Hindlimb muscle (tissue), 1 donor: ENCODE results near the gene LARP4B. TPM values are rescaled to one million over a fixed set of nuclear protein-coding genes. Genes with fewer than 3 reads are reported as not detected.

Source experiments
- DNase-seq: peaks from one replicate; pipeline ENCODE4 v3.0.0-alpha.2; 2013
- polyA plus RNA-seq: library from polyadenylated mRNA; unstranded; fragments of 120-200 nt; gene quantifications from one replicate; pipeline ENCODE4 v1.2.1, GENCODE V29; 2013; ENCODE audit not compliant: insufficient read length

LARP4B gene
- polyA plus RNA-seq, 1 donor: 91.2 TPM

DNA sequence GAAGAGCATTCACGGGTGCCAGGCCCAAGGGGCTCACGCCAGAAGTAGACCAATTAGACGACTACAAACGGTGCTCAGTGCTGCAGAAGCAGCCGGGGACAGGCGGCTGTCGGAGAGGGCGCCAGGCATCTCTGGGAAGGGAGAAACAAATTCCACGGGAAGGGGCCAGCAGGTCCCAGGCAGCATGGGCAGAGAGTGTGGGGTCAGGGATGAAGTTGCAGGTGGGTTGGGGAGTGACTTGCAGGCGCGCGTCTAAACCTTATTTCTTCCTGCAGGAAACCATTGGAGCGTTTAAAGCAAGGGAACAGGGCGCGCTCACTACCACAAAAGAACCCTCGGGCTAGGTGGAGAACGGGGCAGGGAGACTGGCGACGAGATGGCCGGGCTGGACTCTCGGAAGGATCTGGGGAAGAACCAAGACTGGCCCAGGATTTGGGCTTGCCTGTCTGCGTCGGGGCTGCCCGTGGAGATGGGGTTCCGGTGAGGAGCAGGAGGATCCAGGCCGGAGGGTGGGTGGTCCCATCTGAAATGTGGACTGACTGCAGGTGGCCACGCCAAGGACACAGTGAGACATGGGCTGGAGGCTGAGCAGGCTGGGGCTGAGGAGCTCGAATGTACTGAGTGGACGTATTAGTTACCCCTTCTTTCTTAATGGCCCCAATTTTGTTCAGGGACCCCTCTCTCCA lies 125.7 kb downstream of the LARP4B start:
- DNase-seq: no peak

DNA sequence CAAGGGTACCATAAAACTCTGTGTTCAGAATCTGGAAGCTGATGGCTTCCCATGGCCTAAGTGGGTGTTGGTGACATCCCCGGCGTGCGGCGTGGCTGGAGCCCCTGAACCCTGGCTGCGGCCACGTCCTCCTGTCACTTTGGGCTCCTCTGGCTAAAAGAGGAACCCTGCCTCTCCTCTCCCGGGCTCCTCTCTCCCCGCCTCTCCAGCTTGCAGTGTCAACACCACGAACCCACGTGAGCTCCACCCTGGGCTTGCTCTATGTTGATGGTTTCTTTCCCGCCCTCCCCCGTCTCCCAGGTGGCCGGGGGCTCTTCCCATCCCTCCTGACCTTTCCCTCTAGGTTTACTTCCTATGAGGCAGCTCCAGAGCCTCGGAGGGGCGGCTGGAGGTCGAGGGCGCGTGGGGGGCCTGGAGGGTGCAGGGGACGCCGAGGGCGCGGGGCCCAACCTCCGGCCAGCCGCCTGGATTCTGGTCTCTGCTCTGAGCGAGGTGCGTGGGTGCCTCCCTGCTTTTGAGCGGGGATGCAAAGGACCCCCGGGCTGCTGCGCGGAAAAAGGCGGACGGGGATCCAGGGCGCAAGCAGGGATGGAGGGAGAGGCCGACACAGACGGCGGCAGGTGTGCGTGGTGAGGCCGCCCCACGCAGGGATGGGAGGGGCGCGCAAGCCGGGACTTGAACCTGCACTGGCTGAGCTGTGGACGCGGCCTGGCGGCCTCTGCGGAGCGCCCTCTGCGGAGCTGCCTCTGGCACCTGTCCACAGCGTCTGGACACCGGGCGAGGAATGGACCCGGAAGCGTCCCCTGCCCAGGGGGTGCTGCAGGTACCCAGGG lies 126.5 kb downstream of the LARP4B start:
- no peak for DNase-seq

DNA sequence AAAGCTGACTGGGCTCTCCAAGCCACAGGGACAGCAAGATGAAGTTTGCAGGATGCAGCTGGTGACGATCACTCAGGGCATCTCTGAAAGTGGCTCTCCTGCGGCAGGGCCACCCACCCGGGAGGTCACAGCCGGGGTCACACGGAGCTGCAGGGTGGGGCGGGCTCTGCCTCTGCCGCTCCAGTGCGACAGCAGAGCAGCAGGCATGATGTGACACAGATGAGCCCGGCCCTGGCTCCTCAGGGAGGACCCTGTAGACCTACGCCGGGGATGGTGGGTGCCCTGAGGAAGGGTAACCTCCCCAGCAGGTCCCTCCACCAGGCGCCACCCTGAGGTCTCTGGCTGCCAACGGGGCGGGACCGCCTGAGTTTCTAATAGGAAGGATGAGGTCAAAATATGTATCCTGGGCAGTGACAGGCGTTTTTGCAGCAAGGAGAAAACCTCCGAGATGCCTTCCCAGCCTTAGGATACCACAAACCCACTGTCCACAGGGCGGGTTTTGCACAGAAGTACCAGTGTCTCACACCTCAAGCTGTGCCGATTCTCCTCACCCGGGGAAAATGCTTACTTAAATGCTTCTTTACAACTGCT lies 127.2 kb downstream of the LARP4B start:
- no peak for DNase-seq

GRCh38 chr10:803041-803741 lies 128.3 kb downstream of the LARP4B start:
- no peak for DNase-seq

GRCh38 chr10:802506-802905 lies 129.0 kb downstream of the LARP4B start:
- DNase-seq: no peak

DNA sequence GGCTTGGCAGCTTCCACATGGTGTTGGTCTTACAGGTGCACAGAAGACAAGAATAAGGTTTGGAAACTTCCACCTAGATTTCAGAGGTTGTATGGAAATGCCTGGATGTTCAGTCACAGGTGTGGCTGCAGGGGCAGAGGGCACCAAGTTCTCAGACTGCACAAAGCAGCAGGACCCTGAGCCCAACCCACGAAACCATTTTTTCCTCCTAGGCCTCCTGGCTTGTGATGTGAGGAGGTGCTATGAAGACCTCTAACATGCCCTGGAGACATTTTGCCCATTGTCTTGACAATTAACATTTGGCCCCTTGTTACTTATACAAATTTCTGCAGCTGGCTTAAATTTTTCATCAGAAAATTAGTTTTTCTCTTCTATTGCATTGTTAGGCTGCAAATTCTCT lies 134.3 kb downstream of the LARP4B start:
- DNase-seq: no peak

- no peak for DNase-seq
Observed at GRCh38 chr10:796233-796632, 135.3 kb downstream of the LARP4B start.

DNA sequence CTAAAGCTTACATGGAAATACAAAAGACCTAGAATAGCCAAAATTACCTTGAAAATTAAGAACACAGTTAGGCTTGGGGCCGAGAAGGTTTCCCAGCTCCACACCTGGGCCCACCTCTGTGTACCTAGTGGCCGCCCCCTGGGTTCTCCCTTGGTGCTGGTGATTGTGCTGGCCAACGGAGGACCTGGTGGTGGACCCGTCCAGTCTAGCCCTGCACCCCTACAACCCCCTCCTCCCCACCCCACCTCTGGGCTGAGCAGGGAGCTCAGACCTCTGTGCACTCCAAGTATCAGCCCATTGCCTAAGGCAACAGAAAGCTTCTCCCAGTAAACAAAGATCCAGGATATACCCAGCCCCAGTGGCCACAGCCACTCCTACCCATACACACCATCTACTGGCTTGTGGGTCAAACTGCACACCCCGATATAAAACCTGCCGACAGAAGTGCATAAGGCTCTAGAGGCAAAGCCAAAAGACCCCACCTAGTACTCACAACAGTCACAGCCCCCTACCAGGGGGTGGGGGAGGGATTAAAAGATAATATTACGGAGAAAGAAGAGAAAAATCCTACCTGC lies 137.0 kb downstream of the LARP4B start:
- no peak for DNase-seq

DNA sequence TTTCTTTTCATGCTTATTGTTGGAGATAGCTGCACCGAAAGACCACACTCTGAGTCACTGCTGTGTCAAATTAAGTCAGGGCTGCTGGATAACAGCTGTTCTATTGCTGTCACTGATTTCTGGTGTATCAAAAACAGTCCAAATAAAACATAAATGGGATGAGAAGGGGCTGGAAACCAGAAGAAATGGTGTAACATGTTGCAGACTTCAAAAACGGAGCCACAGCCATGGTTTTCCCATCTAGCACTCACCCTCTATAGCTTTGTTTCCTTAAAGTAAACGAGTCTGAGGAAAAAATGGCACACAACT lies 138.8 kb downstream of the LARP4B start:
- DNase-seq: no peak

DNA sequence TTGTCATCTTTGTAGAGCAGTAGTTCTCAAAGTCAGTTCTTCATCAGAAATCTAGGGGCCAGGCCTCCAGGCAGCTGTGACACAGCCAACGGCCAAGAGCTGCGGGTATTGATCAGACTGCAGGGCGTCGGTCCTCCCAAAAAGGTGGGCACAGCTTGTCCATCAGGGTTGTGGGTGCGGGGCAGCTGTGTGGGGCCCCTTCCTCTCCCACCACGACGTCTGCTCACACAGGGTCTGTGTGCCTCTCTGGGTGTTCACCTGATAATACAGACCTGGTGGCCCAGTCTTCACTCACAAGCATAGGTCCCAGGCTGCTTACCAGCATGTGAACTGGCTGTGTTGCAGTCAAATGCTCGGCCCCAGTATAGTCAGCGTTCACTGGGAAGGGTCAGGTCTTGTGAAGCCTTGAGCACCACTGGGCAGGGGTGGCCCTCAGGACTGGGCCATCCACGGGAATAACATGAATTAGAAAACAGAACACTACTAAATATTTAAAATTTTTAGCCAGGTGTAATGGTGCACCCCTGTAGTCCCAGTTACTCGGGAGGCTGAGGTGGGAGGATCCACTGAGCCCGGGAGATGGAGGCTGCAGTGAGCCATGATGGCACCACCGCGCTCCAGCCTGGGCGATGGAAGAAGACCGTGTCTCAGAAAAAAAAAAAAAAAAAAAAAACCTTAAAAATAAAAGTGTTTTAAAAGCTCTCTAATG lies 139.3 kb downstream of the LARP4B start:
- DNase-seq: no peak

- no peak for DNase-seq
Observed at GRCh38 chr10:791639-792038, 139.9 kb downstream of the LARP4B start.

GRCh38 chr10:790821-791551 lies 140.5 kb downstream of the LARP4B start:
- no peak for DNase-seq

DNA sequence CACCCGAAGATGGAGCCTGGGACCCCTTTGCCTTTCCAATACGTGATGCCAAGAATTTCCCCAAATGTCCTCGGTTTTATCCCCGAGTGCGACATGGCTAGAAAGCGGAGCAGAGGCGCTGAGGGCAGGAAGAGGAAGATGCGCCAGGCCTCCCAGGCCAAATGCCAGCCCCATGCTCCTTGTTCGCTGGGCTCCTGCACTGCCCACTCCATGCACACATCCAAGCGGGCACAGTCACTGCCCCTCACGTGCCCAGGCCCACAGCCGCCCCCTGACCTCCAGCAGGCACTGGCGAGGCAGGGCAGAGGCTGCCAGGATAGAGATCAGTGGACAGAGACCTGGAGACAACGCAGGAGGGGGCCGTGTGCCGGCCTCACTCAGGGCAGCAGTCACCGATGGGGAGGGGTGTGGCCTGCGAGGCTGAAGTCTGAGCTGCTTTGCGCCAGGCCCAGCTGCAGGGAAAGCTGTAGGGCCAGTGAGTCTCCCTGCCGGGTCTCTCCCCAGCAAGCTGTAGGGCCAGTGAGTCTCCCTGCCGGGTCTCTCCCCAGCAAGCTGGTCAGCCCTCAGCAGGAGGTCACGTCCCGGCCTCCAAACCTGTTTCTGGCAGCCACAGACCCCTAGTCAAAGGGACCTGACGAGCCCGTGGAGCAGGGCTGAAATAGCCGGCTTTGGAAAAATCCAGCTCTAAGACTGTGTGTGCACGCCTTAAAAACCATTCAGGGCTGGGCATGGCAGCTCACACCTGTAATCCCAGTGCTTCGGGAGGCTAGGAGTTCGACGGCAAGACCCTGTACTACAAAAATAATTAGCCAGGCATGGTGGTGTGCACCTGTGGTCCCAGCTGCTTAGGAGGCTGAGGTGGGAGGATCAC lies 141.4 kb downstream of the LARP4B start:
- no peak for DNase-seq

GRCh38 chr10:788796-789748 lies 142.4 kb downstream of the LARP4B start:
- DNase-seq: peak; percentile 56

- no peak for DNase-seq
Observed at GRCh38 chr10:787933-788651, 143.4 kb downstream of the LARP4B start.

DNA sequence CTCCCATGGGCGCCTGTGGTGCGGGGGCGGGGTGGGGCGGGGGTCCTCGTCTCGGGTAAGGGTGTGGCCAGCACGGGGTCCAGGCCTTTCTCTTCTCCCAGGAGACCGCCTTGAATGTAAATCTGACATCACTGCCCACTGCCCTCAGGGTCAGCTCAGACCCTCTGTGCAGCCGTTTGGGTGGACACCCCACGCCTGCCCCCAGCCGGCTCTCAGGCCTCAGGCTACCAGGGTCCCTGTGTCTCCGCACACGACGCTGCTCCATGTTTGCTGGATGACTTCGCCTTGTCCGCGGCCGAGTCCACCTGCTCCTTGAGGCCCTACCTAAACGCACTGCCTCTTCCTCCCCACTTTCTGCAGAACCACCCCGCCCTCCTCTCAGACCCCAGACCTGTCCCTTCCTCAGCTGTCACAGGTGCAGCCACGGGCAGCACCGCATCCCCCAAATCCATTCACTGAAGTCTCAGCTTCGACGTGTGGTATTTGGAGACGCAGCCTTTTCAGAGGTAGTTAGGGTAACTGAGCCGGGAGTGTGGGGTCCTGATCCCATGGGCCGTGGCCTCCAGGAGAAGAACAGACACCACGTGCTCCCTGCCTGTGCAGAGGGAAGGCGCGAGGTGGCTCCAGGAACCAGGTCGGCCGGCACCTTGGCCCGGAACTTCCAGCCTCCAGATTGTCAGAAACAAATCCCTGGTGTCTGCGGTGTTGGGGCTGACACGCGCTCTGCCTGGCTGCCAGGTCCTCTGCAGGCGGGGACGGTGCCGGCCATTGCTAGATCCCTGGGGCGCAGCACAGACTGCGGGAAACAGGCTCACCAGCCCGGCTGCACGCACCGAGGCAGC lies 144.7 kb downstream of the LARP4B start:
- no peak for DNase-seq

GRCh38 chr10:785861-786214 lies 145.7 kb downstream of the LARP4B start:
- no peak for DNase-seq
